HG03060 (cell line): ENCODE results near the gene FOXP2.
"Not testable (repeated sequence)": the region's sequence is repeated elsewhere in the genome, so short reads cannot be mapped to it uniquely, and the experiment has no call there.

Experiments used
- ATAC-seq: cut with Tn5 transposase; IDR thresholded peaks from one replicate; pipeline ENCODE4 v1.9.1; 2021; ENCODE audit warnings: low read depth, moderate number of reproducible peaks; ENCODE audit not compliant: unreplicated experiment

The FOXP2 gene

GRCh38 chr7:114488696-114489095 lies 74.1 kb downstream of the FOXP2 start:
- no peak for ATAC-seq

GRCh38 chr7:114497491-114497890 lies 82.9 kb downstream of the FOXP2 start:
- not testable (repeated sequence) for ATAC-seq

GRCh38 chr7:114502454-114503254 lies 88.0 kb downstream of the FOXP2 start:
- ATAC-seq, result no peak

- ATAC-seq, result no peak
Observed at GRCh38 chr7:114504586-114504985, 90.0 kb downstream of the FOXP2 start.

- no peak for ATAC-seq
Observed at GRCh38 chr7:114507381-114507780, 92.8 kb downstream of the FOXP2 start.

- ATAC-seq, result no peak
Observed at GRCh38 chr7:114508086-114508485, 93.5 kb downstream of the FOXP2 start.

GRCh38 chr7:114510824-114511223 lies 96.2 kb downstream of the FOXP2 start:
- ATAC-seq, result not testable (repeated sequence)

GRCh38 chr7:114519240-114519639 lies 104.6 kb downstream of the FOXP2 start:
- no peak for ATAC-seq

- no peak for ATAC-seq
Observed at GRCh38 chr7:114522081-114522480, 107.5 kb downstream of the FOXP2 start.

GRCh38 chr7:114527589-114527988 lies 113.0 kb downstream of the FOXP2 start:
- no peak for ATAC-seq

GRCh38 chr7:114530057-114530611 lies 115.5 kb downstream of the FOXP2 start:
- ATAC-seq, result no peak

- no peak for ATAC-seq
Observed at GRCh38 chr7:114531326-114531725, 116.7 kb downstream of the FOXP2 start.

GRCh38 chr7:114533131-114533530 lies 118.5 kb downstream of the FOXP2 start:
- ATAC-seq, result no peak

GRCh38 chr7:114534953-114535352 lies 120.3 kb downstream of the FOXP2 start:
- no peak for ATAC-seq

- ATAC-seq, result no peak
Observed at GRCh38 chr7:114539575-114539974, 125.0 kb downstream of the FOXP2 start.

- ATAC-seq, result no peak
Observed at GRCh38 chr7:114540291-114540690, 125.7 kb downstream of the FOXP2 start.

GRCh38 chr7:114547346-114547745 lies 132.7 kb downstream of the FOXP2 start:
- not testable (repeated sequence) for ATAC-seq

- no peak for ATAC-seq
Observed at GRCh38 chr7:114548081-114548980, 133.7 kb downstream of the FOXP2 start.

- ATAC-seq, result peak; percentile 46
Observed at GRCh38 chr7:114554781-114555537, 140.3 kb downstream of the FOXP2 start.

GRCh38 chr7:114567416-114567815 lies 152.8 kb downstream of the FOXP2 start:
- no peak for ATAC-seq
